ENCODE results near the gene C2CD2.

C2CD2 gene

GRCh38 chr21:41965461-41966013 lies 11.7 kb upstream of the C2CD2 start:
- ATAC-seq, result no peak
- TF ChIP-seq ZNF70 (CRISPR knock-in tag; IDR thresholded peaks at IDR 0.05) (no peak), ZC3H10 (CRISPR knock-in tag; IDR thresholded peaks at IDR 0.05) (no peak), ESRRG (CRISPR knock-in tag; IDR thresholded peaks at IDR 0.05) (no peak), TSHZ2 (CRISPR knock-in tag; IDR thresholded peaks at IDR 0.05) (no peak), TCF4 (CRISPR knock-in tag; IDR thresholded peaks at IDR 0.05; ENCODE audit: borderline replicate concordance) (no peak), GLIS3 (CRISPR knock-in tag; IDR thresholded peaks at IDR 0.05) (no peak), ISL1 (CRISPR knock-in tag; IDR thresholded peaks at IDR 0.05) (no peak)
- TF ChIP-seq, protein P1, sequence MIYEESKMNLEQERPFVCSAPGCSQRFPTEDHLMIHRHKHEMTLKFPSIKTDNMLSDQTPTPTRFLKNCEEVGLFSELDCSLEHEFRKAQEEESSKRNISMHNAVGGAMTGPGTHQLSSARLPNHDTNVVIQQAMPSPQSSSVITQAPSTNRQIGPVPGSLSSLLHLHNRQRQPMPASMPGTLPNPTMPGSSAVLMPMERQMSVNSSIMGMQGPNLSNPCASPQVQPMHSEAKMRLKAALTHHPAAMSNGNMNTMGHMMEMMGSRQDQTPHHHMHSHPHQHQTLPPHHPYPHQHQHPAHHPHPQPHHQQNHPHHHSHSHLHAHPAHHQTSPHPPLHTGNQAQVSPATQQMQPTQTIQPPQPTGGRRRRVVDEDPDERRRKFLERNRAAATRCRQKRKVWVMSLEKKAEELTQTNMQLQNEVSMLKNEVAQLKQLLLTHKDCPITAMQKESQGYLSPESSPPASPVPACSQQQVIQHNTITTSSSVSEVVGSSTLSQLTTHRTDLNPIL (CRISPR knock-in tag; IDR thresholded peaks at IDR 0.05; ENCODE audit: low read depth), result no peak

DNA sequence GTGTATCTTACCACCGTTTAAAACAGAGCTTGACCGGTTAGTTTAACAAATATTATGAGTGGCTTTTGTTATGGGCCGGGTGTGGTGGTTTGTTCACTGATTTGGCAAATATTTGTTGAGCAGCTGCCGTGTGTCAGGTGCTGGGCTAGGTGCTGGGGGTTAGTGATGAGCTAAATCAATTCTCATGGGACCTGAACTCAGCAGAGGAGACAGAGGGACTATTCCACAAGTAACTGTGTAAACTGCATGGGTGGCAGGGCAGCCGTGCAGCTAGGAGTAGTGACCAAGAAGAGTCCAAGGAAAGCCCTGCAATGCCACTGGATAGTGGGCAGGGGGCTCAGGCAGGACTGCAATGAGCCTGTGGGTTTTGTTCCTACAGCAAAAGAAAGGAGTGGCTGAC lies 11.2 kb upstream of the C2CD2 start:
- ATAC-seq, result no peak
- no peak for TF ChIP-seq ZNF8 (CRISPR knock-in tag; IDR thresholded peaks at IDR 0.05)
- no peak for TF ChIP-seq TOX (CRISPR knock-in tag; IDR thresholded peaks at IDR 0.05; ENCODE audit: borderline replicate concordance)
- no peak for TF ChIP-seq ZNF565 (CRISPR knock-in tag; conservative IDR thresholded peaks at IDR 0.05; ENCODE audit: low read depth)
- TF ChIP-seq CSDC2 (CRISPR knock-in tag; IDR thresholded peaks at IDR 0.05), result no peak
- TF ChIP-seq, protein P2, sequence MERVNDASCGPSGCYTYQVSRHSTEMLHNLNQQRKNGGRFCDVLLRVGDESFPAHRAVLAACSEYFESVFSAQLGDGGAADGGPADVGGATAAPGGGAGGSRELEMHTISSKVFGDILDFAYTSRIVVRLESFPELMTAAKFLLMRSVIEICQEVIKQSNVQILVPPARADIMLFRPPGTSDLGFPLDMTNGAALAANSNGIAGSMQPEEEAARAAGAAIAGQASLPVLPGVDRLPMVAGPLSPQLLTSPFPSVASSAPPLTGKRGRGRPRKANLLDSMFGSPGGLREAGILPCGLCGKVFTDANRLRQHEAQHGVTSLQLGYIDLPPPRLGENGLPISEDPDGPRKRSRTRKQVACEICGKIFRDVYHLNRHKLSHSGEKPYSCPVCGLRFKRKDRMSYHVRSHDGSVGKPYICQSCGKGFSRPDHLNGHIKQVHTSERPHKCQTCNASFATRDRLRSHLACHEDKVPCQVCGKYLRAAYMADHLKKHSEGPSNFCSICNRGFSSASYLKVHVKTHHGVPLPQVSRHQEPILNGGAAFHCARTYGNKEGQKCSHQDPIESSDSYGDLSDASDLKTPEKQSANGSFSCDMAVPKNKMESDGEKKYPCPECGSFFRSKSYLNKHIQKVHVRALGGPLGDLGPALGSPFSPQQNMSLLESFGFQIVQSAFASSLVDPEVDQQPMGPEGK (CRISPR knock-in tag; IDR thresholded peaks at IDR 0.05; ENCODE audit: borderline replicate concordance), result no peak
- TF ChIP-seq OSR1 (CRISPR knock-in tag; IDR thresholded peaks at IDR 0.05), result no peak
- TF ChIP-seq SNAI2 (CRISPR knock-in tag; IDR thresholded peaks at IDR 0.05), result no peak
- no peak for TF ChIP-seq RARB (CRISPR knock-in tag; IDR thresholded peaks at IDR 0.05)
- no peak for TF ChIP-seq TCF4 (CRISPR knock-in tag; IDR thresholded peaks at IDR 0.05; ENCODE audit: borderline replicate concordance)
- TF ChIP-seq POU6F1 (CRISPR knock-in tag; IDR thresholded peaks at IDR 0.05; ENCODE audit: borderline replicate concordance, low read depth), result no peak

DNA sequence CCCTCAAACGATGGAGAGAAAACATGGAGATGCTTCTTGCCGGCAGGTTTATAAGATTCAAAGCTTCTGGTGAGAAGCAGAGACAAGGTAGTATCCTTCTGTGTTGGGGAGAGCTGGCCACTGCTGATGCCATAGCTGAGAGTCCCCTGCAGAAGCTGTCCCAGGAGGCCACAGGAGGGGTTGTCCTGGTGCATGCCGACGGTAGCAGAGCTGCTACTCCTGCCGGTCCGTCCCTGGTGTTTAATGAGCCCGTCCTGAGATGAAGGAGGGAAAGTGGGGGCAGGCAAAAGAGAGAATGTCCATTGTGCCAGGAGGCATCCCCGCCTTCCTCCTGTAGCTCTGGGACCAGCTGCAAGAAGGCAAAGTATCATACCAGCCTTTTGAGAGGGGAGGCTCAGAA lies 10.4 kb upstream of the C2CD2 start:
- no peak for ATAC-seq
- no peak for TF ChIP-seq ESRRG (CRISPR knock-in tag; IDR thresholded peaks at IDR 0.05)
- no peak for TF ChIP-seq ZC3H10 (CRISPR knock-in tag; IDR thresholded peaks at IDR 0.05)
- TF ChIP-seq ISL1 (CRISPR knock-in tag; IDR thresholded peaks at IDR 0.05), result no peak
- no peak for TF ChIP-seq OSR1 (CRISPR knock-in tag; IDR thresholded peaks at IDR 0.05)
- TF ChIP-seq, protein P3, sequence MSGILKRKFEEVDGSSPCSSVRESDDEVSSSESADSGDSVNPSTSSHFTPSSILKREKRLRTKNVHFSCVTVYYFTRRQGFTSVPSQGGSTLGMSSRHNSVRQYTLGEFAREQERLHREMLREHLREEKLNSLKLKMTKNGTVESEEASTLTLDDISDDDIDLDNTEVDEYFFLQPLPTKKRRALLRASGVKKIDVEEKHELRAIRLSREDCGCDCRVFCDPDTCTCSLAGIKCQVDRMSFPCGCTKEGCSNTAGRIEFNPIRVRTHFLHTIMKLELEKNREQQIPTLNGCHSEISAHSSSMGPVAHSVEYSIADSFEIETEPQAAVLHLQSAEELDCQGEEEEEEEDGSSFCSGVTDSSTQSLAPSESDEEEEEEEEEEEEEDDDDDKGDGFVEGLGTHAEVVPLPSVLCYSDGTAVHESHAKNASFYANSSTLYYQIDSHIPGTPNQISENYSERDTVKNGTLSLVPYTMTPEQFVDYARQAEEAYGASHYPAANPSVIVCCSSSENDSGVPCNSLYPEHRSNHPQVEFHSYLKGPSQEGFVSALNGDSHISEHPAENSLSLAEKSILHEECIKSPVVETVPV (CRISPR knock-in tag; IDR thresholded peaks at IDR 0.05), result no peak
- no peak for TF ChIP-seq GLIS3 (CRISPR knock-in tag; IDR thresholded peaks at IDR 0.05)
- no peak for TF ChIP-seq CSDC2 (CRISPR knock-in tag; IDR thresholded peaks at IDR 0.05)
- TF ChIP-seq ARNTL (CRISPR knock-in tag; IDR thresholded peaks at IDR 0.05; ENCODE audit: borderline replicate concordance, low read depth), result no peak

All from SK-N-SH treated with all-trans-retinoic acid at 6 μM for 48 hours (cell line).